ENCODE measurements around the gene KIAA0753.
"Not testable (repeated sequence)": the region's sequence is repeated elsewhere in the genome, so short reads cannot be mapped to it uniquely, and the experiment has no call there.

The KIAA0753 gene

DNA sequence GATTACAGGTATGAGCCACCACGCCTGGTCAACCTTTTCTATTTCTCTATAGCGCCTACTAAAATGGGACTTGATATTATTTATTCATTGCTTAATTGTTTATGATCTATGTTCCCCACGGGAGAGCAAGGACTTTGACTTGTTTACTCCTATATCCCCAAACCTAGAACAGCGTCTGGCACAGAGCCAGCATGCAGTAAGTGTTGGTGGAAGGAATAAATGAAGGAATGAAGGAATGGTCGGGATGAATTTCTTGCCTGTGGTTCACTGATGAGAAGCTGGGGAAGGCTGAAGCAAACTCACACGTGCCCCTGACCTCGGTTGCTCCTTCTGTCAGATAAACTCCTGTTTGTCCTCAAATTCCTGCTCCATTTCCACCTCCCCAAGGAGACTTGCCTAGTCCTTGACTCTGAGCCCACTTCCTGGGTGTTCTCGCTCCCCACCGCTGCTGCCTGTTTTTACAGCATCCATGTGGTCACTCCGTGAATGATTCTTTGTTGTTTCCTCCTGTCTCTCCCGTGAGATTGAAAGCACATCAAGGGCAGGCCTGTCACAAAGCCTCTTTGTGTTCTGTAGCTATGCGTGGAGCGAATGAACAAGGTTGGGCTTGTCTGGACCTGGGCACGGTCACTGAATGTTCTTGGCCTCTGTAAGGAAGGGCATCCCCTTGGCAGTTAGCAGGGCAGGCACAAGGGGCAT is 28.4 kb upstream of the KIAA0753 start:
- no peak for DNase-seq (ENCODE audit: low read depth, low spot score)

DNA sequence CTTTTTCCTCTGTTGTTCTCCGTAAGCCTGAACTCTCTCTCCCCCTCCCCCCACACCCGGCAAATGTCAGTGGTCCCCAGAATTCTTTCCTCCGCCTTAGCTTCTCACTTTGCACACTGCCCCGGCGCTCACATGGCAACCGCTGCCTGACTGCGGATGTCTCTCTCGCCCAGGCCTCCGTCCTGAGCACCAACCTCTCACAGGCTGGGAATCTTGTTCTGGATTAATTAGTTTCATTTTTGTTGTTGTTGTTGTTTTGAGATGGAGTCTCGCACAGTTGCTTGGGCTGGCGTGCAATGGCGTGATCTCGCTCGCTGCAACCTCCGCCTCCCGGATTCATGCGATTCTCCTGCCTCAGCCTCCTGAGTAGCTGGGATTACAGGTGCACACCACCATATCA is 27.7 kb upstream of the KIAA0753 start:
- no peak for DNase-seq (ENCODE audit: low read depth, low spot score)

DNA sequence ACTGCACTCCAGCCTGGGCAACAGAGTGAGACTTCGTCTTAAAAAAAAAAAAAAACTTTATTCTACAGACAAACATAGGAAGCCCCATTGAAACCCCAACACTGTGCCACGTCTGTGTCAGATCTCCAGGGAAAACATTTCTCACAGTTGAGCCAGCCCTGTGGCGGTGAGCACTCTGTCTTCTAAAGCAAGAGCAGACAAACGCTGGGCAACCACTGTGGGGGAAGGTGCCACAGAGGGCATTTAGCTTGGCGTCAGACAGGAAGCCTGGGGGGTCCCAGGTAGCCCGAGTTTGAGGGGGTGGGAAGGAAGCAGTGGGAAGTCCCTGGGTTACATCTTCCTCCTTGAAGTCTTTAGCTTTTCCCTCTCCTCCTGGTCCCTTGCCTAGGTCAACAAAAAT is 27.0 kb upstream of the KIAA0753 start:
- DNase-seq (ENCODE audit: low read depth, low spot score): no peak

DNA sequence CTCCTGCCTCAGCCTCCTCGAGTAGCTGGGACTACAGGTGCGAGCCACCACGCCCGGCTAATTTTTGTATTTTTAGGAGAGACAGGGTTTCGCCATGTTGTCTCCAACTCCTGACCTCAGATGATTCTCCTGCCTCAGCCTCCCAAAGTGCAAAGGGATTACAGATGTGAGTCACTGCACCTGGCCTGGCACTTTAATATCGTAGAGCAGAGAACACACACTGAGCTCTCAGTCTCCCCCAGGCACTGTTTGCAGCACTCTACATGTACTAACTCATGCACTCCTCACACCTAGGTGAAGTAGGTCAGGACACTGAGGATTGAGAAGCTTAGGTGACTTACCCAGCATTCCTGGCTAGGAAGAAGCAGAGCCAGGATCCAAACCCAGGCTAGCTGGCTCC is 26.0 kb upstream of the KIAA0753 start:
- no peak for DNase-seq (ENCODE audit: low read depth, low spot score)

DNA sequence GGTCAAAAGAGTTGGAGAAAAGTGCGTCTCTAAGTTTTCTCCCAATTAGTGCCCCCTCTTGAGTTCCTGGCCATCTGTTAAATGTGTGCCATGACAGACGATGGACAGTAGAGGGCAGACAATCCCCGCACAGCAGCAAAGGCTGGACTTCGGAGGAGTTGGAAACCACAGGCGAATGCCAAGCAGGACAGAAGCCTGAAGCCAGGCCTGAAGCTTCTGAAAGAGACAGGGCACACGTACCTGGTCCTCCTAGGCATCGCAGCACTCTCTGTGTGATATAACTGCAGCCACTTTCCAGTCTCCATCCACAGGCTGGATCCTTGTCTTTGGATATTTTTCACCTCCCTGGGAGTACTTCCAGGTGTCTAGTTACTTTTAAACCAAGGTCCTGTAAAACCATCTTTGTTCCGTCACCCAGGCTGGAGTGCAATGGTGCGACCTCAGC is 25.6 kb upstream of the KIAA0753 start:
- no peak for DNase-seq (ENCODE audit: low read depth, low spot score)

DNA sequence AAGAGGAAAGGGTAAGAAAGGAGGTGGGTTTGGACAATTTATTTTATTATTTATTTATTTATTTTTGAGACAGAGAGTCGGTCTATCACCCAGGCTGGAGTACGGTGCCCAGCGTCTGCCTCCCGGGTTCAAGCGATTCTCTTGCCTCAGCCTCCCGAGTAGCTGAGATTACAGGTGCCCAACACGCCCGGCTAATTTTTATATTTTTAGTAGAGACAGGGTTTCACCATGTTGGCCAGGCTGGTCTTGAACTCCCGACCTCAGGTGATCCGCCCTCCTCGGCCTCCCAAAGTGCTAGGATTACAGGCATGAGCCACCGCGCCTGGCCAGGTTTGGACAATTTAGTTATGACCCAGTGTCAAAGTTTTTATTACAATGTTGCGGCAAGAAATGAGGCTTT is 22.7 kb upstream of the KIAA0753 start:
- not testable (repeated sequence) for DNase-seq (ENCODE audit: low read depth, low spot score)

DNA sequence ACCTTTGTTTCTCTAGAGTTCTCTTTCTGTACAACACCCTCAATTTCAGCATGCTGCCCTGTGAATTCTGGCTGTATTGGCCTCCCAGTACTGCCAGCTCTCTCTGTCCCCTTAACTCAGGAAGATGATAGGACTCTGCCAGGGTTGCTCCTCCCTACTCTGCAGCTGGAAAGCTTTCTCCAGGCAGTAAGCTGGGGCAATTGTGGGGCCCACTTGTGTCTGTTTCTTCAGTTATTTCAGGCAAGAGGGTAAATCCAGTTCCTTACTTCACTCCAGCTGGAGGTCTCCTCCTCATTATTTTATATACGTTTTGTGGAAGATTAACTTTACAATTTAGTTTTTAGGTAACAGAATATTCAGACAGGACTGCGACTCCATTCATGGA is 20.9 kb upstream of the KIAA0753 start:
- DNase-seq (ENCODE audit: low read depth, low spot score): no peak

DNA sequence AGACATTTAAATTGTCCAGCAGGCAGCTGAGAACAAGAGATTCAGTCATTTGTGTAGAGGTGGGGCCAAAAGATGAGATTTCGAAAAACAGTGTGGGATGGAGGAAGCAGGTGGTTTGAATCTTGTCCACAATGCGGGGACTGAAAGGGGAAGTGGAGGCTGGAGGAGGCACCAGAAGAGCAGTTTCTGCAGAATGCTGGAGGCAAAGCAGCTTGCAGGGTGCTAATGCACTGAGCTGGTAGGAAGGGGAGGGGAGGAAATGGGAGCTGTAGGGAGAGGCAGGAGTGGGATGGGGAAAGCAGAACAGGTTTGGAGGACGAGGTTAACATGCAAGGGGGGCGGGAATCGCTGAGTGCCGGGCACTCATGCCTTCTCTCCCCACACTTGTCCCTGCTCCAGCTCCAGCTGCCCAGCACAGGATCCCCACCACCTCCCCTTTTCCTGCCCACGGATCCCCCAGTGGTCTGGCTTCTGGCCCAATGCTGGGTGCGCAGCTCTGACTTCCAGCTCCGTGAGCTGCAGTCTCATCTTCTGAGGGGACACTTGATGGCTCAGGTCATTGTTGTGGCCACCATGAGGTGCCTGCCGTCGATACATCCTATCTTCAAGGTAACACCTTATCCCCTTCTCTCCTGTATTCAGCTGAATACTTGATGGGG is 20.4 kb upstream of the KIAA0753 start:
- DNase-seq (ENCODE audit: low read depth, low spot score): no peak

DNA sequence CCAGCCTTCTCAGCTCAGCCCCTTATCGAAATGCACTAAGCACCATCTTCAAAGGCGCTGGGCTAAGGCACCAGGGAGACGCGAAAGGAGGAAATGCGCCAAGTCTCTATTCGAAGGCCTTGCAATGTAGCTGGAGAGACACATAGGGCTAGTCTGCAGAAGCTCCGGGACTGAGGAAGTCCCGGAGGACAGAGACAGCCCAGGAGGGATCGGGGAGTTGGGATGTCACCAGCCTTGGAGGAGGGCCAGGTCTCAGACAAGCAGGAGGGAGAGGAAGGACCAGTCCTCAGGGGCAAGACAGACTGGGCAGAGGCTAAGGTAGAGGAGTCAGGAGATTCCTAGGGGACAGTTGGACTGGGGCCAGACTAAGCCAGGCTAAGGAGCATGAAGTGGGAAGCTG is 19.6 kb upstream of the KIAA0753 start:
- DNase-seq (ENCODE audit: low read depth, low spot score): no peak

DNA sequence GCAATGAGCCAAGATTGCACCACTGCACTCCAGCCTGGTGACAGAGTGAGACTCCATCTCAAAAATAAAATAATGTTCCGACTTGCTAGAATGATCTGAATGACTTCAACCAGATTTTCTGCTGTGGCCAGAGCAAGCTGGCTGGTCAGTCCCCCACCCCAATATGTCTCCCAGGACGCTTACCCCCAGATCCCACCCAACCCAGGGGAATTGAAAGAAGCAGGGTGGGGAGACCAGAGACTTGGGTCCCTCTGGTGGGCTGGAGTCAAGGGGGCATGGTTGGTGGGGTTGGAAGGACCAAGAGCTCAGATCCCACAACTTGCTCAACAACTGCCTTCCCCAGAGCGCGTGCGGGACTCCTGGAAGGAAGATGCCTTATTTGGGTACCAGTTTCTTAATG is 17.9 kb upstream of the KIAA0753 start:
- not testable (repeated sequence) for DNase-seq (ENCODE audit: low read depth, low spot score)

DNA sequence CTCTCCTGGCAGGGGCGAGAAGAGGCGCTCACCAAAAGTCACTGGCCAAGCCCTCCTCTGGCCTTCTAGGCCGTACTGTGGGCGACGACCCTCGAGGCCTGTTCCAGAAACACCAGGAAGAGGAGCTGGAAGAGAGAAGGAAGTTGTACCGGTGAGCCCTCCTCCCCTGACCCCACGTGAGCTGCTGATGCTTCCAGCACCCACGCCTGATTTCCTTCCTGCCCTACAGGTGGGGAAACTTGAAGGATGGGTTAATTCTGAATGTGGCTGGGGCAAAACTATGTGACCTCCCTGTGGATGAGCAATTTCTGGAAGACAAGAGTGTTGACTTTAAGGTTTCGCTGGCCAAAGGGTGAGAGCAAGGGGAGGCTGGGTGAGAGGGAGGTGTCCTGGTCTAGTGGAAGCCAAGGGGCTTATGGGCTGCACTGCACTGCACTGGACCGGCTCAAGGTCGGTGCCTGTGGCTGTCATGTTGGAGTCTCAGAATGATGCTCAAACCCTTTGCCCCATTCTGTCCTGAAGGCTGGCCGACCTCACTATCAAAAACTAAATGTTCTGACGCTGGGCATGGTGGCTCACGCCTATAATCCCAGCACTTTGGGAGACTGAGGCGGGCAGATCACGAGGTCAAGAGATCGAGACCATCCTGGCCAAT is 17.2 kb upstream of the KIAA0753 start:
- no peak for DNase-seq (ENCODE audit: low read depth, low spot score)

DNA sequence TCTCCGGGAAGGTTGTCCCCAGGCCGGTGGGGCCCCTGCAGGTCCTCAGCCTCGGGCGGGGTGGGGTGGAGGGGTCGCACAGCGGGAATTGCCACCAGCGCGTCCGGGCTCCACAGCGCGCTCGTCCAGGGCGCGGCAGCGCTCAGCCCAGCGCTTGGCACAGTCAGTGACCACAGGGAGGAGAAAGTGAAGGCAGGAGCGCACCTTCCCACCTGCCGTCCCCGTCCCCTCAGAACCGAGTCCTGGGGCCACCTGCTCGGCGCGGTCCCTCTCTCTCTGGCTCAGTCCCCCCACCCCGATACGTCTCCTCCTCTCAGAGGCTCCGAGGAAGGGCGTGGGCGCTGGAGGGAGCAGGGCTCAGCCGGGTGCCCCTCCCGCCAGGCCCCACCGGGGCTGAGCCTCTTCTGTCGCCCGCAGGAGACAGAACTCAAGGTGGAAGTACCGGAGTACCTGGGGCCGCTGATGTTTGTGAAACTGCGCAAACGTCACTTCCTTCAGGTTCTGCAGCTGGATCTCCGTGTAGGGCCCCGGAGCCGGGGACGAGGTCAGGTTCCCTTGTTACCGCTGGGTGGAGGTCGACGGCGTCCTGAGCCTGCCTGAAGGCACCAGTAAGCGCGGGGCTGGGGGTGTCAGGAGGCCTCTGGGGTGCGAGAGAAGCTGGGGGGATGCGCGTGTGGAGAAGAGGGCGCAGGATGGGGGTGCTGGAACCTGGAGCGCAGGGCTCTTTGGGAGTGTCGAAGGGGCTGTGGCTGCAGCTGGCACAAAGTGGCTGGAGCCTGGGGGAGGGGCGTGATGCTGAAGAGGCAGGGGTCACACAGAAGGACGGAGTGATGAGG is 16.5 kb upstream of the KIAA0753 start:
- DNase-seq (ENCODE audit: low read depth, low spot score): not testable (repeated sequence)

DNA sequence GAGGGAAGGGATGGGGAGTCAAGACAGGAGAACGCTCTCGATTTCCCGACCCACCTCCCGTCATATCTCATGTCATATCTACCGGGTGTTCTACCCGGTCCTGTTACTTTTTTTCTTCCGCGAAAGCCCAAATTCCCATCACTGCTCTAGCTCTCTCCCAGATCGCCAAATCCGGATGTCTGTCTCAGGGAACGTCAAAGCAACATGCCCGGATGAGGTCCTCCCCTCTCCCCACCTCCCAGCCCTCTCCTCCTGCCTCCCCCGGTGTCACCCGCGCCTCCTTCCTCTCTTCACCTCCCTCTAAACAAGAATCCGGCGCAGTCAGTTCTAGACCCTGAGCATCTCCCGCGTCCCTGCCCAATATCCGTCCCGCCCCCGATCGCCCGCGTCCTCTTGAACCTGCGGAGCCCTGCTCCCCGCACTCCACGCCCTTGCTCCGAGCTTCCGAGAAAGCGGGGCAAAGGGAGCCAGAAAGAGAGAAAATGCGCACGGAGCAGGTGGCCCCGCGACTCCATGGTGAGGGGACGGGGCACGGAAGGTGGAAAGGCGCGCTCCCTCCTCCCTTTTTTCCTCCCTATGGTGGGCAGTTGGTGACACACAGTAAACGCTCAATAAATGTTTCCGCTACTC is 15.3 kb upstream of the KIAA0753 start:
- not testable (repeated sequence) for DNase-seq (ENCODE audit: low read depth, low spot score)

DNA sequence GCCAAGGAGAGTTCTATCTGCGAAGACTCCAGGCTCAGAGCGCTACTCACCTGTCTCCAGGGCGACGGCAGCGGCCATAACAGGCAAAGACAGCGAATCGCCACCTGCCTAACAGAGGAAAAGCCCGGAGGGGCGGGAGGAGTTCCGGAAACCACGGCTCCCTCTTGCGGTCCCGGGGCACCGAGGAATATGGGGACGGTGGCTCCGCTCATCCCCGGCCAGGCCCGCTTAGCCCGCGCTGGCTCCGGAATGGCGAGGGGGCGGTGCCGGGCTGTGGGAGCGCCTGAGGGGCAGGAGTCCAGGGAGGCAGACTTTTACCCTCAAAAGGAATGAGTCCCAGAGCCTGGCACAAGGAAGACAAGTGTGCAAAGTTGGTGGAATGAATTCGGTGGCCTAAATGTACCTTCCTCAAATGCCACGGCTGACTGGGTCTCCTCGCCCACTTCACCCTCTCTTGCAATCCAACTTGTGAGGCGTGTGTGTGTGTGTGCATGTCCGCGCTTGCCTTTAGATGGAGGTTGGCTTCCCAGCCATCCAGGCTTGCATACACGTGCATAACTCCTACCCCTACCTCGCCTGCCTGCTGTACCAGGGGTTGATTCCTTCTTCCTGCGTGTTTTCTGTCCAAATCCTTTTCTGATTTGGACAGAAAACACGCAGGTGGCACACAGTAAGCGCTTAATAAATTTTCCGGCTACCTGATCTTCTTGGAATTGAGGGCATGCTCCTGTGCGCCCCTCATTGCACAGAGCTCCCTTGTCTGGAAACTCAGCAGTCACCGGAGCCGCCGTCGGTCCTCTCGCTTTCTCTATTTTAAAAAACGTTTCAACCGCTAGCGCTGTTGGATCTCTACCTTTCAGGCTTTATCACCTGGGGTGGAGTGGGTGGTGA is 14.6 kb upstream of the KIAA0753 start:
- DNase-seq (ENCODE audit: low read depth, low spot score): no peak

DNA sequence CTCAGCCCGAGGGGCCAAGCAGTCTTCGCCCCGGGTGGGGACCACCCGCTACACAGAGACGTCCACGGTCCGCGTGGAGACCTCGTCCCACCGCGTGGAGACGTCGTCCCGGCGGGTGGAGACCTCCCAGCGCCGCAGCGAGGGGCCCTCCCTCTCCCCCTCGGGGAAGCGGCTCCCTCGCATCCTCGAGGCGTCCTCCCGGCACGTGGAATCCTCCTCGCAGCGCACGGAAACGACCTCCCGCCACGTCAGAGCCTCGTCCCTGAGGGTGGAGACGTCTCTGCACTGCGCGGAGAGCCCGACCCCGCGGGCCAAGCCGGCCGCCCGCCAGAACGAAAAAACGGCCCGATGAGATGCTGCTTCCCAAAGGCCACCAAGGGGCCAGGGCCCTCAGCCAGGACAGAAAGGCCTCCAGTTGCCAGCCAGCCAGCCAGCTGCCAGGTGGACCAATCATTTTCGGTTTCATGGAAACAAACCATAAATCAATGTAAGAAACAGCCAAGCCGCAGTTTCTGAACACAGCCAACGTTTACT is 11.5 kb upstream of the KIAA0753 start:
- no peak for DNase-seq (ENCODE audit: low read depth, low spot score)

DNA sequence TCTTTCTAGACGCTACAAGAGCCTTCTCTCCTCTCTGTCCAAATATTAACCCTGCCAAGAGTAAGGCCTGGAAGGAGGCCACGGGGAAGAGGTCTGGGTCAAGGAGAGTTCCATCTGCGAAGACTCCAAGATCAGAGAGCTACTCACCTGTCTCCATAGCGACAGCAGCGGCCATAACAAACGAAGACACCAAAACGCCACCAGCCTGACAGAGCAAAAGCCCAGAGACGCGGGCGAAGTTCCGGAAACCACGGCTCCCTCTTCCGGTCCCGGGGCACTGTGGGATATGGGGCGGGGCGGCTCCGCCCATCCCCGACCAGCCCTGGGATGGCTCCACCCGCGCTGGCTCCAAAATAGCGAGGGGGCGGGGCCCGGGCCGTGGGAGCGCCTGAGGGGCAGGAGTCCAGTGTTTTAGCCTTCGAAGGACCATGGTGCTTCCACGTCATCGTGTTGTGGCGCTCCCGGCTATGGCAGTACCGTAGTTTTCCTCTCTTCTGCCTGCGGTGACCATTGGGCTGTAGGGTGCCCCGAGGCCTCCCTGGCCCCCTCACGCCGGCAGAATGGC is 10.9 kb upstream of the KIAA0753 start, which contains the start of the genes C17orf100 and MED31:
Gene C17orf100, plus strand, starts transcription at position 409 of the 565 bp plus-strand sequence. Its CDS starts 152 bp downstream, at position 561.
Gene MED31, minus strand, starts transcription at position 252 of the 565 bp plus-strand sequence. Its CDS starts 77 bp downstream, at position 175.
- peak; percentile 86 for DNase-seq (ENCODE audit: low read depth, low spot score)

DNA sequence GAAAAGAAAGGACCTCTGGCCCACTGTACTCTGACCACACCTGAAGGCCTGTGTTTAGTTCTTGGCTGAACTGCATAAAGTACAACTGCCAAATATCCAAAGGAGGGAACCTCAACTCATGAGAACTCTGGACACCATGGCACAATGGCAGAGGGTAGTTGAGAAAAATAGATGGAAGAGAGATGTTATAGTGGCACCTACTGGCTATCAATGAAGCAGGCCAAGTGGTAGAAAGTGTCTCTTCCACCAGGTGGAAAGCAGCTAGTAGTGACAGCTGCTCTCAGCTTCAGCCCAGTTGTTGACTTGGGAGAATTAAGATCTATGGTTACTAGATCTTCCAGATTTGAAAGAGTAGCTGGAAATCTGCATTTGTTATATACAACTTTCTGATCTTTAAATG is 7.7 kb upstream of the KIAA0753 start:
- no peak for DNase-seq (ENCODE audit: low read depth, low spot score)

DNA sequence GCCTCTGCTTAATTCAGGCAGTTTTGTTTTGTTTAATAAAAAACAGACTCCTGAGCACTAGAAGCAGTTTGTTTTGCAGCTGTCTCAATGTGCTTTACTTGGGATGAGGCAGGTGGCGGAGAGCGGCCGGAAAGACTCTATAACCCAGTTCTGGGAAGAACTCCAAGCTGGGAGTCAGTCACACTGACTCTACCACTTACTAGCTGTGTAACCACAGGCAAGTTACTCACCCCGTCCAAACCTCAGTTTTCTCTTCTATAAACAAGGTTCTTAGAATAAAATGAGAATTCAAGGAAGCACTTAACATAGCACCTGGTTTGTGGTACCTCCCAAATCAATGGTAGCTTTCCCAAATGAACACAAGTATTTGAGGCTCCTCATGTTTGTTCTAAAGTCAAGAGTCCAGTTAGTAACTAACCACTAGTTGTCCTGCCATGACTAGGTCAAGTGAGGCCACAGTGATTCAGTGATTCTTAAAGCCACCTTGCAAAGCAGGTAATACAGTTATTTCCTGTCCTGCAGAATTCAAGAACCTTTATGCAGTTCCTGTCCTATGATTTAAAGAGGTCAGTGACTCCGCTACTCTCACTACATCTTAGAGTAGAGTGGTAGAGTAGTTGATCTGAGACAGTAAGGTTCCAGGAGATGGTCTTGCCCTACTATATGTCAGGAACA is 3.1 kb upstream of the KIAA0753 start:
- DNase-seq (ENCODE audit: low read depth, low spot score): no peak

DNA sequence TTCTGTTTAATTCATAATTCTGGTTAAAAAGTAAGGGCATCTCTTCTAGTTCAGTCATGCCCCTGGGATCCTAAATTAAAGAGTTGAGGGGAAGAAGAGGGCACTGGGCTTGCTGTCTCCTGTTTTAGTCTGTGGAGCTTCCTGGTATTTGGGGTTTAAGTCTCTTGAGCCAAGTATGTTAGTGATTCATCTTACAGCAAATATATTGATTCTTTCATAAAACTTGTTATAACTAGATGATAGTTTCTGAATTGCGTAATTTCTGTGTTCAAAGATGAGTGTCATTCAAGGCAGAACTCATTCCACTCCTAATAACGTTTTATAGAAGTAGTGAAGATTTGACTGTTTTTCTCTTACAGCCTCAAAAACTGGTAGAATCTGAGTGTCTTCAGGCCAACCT is 2.1 kb upstream of the KIAA0753 start:
- no peak for DNase-seq (ENCODE audit: low read depth, low spot score)
